Stimulated activated CD8-positive, alpha-beta memory T cell treated with anti-CD3 and anti-CD28 coated beads, Interleukin-15, amount 100 ng/mL, for 4 hours (primary cell): ENCODE measurements around the gene GSDMA.
A peak's percentile ranks its signal among the peaks of the same experiment; 100 is the strongest.

Experiments used
- DNase-seq, 2 donors: peaks; one replicate each; pipeline ENCODE4 v3.0.0-alpha.2; 2020; ENCODE audit warnings: low read depth in 2 of 2

Gene GSDMA

GRCh38 chr17:39955726-39956225, 7.0 kb upstream of the GSDMA start:
- no peak for DNase-seq

GRCh38 chr17:39960524-39961041, 2.2 kb upstream of the GSDMA start:
- DNase-seq: no peak

GRCh38 chr17:39963829-39964228, 1.0 kb downstream of the GSDMA start:
- peak in 1 of 2 donors; percentile 27 for DNase-seq

GRCh38 chr17:39965017-39965699, 2.4 kb downstream of the GSDMA start:
- no peak for DNase-seq

- DNase-seq: no peak
These were observed 4.0 kb downstream of the GSDMA start for GRCh38 chr17:39966771-39967170.

GRCh38 chr17:39968761-39969160, 6.0 kb downstream of the GSDMA start:
- no peak for DNase-seq

GRCh38 chr17:39969375-39969774, 6.6 kb downstream of the GSDMA start:
- no peak for DNase-seq

- no peak for DNase-seq
These were observed 7.4 kb downstream of the GSDMA start for GRCh38 chr17:39970157-39970692.

- DNase-seq: no peak
These were observed 8.3 kb downstream of the GSDMA start for GRCh38 chr17:39971076-39971603.

- DNase-seq: no peak
These were observed 9.5 kb downstream of the GSDMA start for GRCh38 chr17:39972271-39972670.

- no peak for DNase-seq
These were observed 10.7 kb downstream of the GSDMA start for GRCh38 chr17:39973496-39973895.

GRCh38 chr17:39974433-39974832, 11.6 kb downstream of the GSDMA start:
- no peak for DNase-seq

- DNase-seq: no peak
These were observed 13.0 kb downstream of the GSDMA start for GRCh38 chr17:39975801-39976200.

- no peak for DNase-seq
These were observed 16.3 kb downstream of the GSDMA start for GRCh38 chr17:39979016-39979670.

GRCh38 chr17:39979893-39980350, 17.1 kb downstream of the GSDMA start:
- no peak for DNase-seq

GRCh38 chr17:39980351-39981206, 17.8 kb downstream of the GSDMA start, which contains the start of gene PSMD3:
PSMD3 (plus strand) TSS chr17:39980807; CDS start chr17:39980971, 164 bp downstream.
- peak; percentile 95 to 98 for DNase-seq

GRCh38 chr17:39981207-39981741, 18.5 kb downstream of the GSDMA start:
- no peak for DNase-seq

- DNase-seq: no peak
These were observed 19.1 kb downstream of the GSDMA start for GRCh38 chr17:39981766-39982375.

- no peak for DNase-seq
These were observed 25.5 kb downstream of the GSDMA start for GRCh38 chr17:39988206-39988810.

- DNase-seq: no peak
These were observed 31.6 kb downstream of the GSDMA start for GRCh38 chr17:39994448-39994847.
